Activated naive CD8-positive, alpha-beta T cell treated with anti-CD3 and anti-CD28 coated beads, Interleukin-2, amount 50 U/mL, for 24 hours (primary cell): Measurements from ENCODE around the gene MRPS18A.

Experiments
- ATAC-seq: fragments of 150-1000 bp; cut with Tn5 transposase; one replicate; pipeline ENCODE4 v1.10.0; 2021
- DNase-seq: peaks from one replicate; pipeline ENCODE4 v3.0.0; 2021
- H3K27ac Mint-ChIP-seq: one replicate; pipeline ENCODE4 v1.8.0; 2021; ENCODE audit warnings: mild to moderate bottlenecking, mixed read lengths
- H3K27me3 Mint-ChIP-seq: one replicate; pipeline ENCODE4 v1.8.0; 2021; ENCODE audit warnings: mixed read lengths
- H3K36me3 Mint-ChIP-seq: one replicate; pipeline ENCODE4 v1.8.0; 2021; ENCODE audit warnings: low read depth, mixed read lengths
- H3K4me1 Mint-ChIP-seq: one replicate; pipeline ENCODE4 v1.8.0; 2021; ENCODE audit warnings: mixed read lengths
- H3K4me3 Mint-ChIP-seq: one replicate; pipeline ENCODE4 v1.8.0; 2021; ENCODE audit warnings: mild to moderate bottlenecking, moderate library complexity, mixed read lengths
- H3K9me3 Mint-ChIP-seq: one replicate; pipeline ENCODE4 v1.8.0; 2021; ENCODE audit warnings: mixed read lengths

Gene MRPS18A

GRCh38 chr6:43629505-43630300 lies 57.9 kb downstream of the MRPS18A start:
- Mint-ChIP-seq H3K27ac (peak overlapping the region; percentile 99), H3K9me3 (no peaks in the 10 kb centered on the region), H3K4me1 (peaks cover 37% of the 10 kb centered on the region), H3K36me3 (peaks cover 16% of the 10 kb centered on the region), H3K4me3 (peak overlapping the region; percentile 96), H3K27me3 (no peaks in the 10 kb centered on the region)
- peak; percentile 92 for DNase-seq
- peak; percentile 74 for ATAC-seq

DNA sequence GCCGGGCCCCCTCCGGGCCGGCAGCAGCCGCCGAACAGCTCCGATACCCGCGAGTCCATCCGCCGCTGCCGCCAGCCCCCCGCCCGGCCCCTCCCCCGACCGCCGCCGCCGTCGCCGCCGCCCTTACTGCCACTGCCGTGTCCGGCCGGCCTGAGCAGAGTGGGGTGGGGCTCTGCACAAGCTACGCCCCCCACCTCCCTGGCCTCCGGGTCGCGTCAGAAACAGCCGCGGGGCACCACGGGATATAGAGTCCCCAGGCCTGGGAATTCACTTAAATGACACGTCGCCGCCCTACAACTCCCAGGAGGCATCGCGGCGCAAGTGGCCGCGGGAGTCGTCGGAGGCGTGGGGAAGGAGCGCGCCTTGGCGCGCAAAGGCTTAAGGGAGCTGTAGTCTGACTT lies 58.5 kb downstream of the MRPS18A start, which contains the start of gene GTPBP2:
Gene GTPBP2, minus strand, starts transcription at position 161 of the 401 bp plus-strand sequence. Its CDS starts 102 bp downstream, at position 59.
- DNase-seq (peak; percentile 96), ATAC-seq (peak; percentile 95)
- peaks cover 19% of the 10 kb centered on the region for H3K36me3 Mint-ChIP-seq
- peaks cover 36% of the 10 kb centered on the region for H3K4me1 Mint-ChIP-seq
- H3K9me3 Mint-ChIP-seq: no peaks in the 10 kb centered on the region
- no peaks in the 10 kb centered on the region for H3K27me3 Mint-ChIP-seq
- peak within 1 kb of the TSS; percentile 96 for H3K4me3 Mint-ChIP-seq
- H3K27ac Mint-ChIP-seq: peak within 1 kb of the TSS; percentile 99

DNA sequence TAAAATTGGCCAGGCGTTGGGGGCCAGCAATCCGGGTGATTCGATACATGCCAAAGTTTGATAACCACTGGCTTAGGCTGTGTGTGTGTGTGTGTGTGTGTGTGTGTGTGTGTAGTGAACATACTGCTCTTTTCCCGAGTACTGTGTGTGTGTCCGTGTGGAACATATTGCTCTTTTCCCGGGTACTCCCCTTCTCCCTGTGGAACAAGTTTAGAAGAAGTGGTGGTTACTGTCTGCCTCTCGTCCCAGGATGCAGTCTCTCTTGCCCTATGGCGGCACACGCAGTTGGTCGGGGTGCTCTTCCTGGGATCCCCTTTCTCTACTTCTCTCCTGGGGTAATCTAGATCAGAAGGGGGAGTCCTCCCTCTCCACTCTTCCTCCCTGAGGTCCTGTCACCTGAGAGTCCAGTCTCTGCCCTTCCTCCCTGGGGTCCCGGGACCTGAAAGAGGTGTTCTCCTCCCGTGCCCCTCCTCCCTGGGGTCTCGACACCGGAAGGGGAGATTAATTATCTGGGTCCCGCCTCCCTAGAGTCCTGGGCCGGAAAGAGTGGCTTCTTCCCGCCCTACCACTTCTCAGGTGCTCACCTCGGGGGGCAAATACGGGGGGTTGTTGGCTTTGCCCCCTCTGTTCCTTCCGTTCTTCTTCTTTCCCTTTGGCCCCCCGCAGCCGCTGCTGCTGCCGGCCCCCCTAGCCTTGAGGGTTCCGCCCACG lies 59.0 kb downstream of the MRPS18A start:
- H3K4me3 Mint-ChIP-seq: peak overlapping the region; percentile 96
- no peaks in the 10 kb centered on the region for H3K27me3 Mint-ChIP-seq
- ATAC-seq (peak; percentile 24), DNase-seq (peak; percentile 62)
- peaks cover 22% of the 10 kb centered on the region for H3K36me3 Mint-ChIP-seq
- peaks cover 36% of the 10 kb centered on the region for H3K4me1 Mint-ChIP-seq
- no peaks in the 10 kb centered on the region for H3K9me3 Mint-ChIP-seq
- H3K27ac Mint-ChIP-seq: peak overlapping the region; percentile 99

- H3K4me3 Mint-ChIP-seq: peak overlapping the region; percentile 96
- DNase-seq (no peak), ATAC-seq (no peak)
- H3K36me3 Mint-ChIP-seq: peaks cover 30% of the 10 kb centered on the region
- H3K27me3 Mint-ChIP-seq: no peaks in the 10 kb centered on the region
- no peaks in the 10 kb centered on the region for H3K9me3 Mint-ChIP-seq
- H3K27ac Mint-ChIP-seq: peak overlapping the region; percentile 71
- peaks cover 36% of the 10 kb centered on the region for H3K4me1 Mint-ChIP-seq
Observed at GRCh38 chr6:43627008-43627825, 60.4 kb downstream of the MRPS18A start.

- ATAC-seq (no peak), DNase-seq (no peak)
- Mint-ChIP-seq H3K27me3 (no peaks in the 10 kb centered on the region), H3K27ac (no peak overlapping the region), H3K36me3 (peaks cover 39% of the 10 kb centered on the region), H3K4me1 (peaks cover 31% of the 10 kb centered on the region), H3K9me3 (no peaks in the 10 kb centered on the region), H3K4me3 (no peak overlapping the region)
Observed at GRCh38 chr6:43625393-43625992, 62.1 kb downstream of the MRPS18A start.

DNA sequence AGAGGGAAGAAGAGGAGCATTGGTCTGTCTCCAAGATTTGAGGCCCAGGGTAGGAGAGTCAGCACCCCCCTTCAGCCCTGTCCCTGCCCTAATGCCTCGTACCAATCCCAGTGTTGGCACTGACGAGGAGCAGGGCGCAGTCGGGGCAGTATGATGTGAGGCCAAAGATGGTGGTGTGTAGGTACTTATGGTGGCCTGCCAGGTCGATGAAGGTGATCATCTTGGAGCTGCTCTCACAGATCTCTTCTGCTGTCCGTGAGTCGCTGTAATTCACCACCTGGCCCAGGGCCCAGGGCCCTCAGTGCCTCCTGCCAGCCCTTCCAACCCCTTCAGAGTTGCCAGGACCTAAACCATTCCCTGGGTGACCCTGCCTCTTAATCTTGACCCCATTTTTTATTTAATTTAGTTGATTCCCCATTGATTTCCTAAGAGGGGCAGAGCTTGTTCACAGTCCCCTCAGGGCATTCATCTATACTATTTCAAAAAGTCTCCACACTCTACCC lies 62.8 kb downstream of the MRPS18A start:
- Mint-ChIP-seq H3K27me3 (no peaks in the 10 kb centered on the region), H3K4me3 (no peak overlapping the region), H3K27ac (no peak overlapping the region), H3K9me3 (no peaks in the 10 kb centered on the region), H3K36me3 (peaks cover 40% of the 10 kb centered on the region), H3K4me1 (peaks cover 25% of the 10 kb centered on the region)
- no peak for ATAC-seq
- DNase-seq: no peak

DNA sequence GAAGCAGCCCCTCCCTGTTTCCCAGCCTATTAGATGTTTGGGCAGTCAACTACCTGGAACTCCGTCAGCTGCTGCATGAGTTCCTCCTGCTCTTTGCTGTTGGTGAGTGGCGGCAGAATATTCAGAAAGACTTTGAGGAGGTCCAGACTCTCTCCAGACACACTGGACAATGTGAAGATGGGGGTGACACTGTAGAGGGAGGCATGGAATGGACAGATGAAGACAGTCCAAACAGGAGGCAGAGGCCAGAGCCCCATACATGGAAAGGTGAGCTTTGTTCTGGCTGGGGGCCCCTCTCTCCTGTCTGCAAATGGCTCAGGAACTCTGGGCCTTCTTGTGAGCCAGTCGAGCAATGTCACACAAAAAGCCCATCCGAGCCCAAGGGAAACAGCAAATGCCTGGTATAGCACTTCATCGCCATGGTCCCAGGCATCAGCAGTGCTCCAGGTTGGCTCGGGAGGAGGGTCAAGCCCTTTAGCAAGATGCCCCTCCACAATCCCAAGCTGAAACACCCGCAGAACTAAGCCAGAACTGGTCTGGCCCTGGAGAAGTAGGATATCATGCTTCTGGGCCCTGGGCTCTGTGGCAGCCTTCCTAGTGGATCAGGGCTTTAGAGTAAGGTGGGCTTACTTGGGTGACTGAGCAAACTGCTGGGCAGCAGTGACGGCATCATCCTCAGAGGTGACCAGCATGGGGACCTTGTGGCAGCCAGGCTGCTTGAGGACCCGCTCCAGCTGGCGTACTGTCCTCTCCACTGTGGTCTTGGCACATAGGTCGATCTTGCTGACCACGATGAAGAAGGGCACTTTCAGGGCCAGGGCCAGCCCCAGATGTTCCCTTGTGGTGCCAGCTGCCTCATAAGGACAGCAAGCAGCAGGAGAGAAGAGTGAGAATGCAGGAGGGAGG lies 63.5 kb downstream of the MRPS18A start:
- no peak overlapping the region for H3K4me3 Mint-ChIP-seq
- no peaks in the 10 kb centered on the region for H3K9me3 Mint-ChIP-seq
- peaks cover 40% of the 10 kb centered on the region for H3K36me3 Mint-ChIP-seq
- H3K4me1 Mint-ChIP-seq: peaks cover 23% of the 10 kb centered on the region
- ATAC-seq (no peak), DNase-seq (no peak)
- no peak overlapping the region for H3K27ac Mint-ChIP-seq
- H3K27me3 Mint-ChIP-seq: no peaks in the 10 kb centered on the region

DNA sequence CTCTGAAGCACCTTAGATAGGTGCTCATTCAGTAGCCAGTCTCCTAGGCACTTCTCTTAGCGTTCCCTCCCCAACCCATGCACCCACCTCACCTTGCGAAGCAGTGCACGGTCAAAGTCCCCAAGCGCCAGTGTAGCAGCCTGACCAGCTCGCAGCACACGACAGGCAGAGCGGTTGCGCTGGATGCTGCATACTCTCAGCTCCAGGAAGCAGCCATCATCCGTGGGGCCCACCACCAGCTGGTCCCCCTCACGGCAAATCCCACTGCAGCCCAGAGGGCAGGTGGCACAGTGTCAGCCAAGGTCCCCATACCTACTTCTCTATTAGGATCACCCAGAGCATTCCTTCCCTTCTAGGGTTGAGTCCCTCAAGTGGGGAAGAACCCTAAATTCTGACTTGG lies 65.0 kb downstream of the MRPS18A start:
- DNase-seq: no peak
- ATAC-seq: no peak
- Mint-ChIP-seq H3K4me1 (peaks cover 13% of the 10 kb centered on the region), H3K36me3 (peaks cover 37% of the 10 kb centered on the region), H3K4me3 (no peak overlapping the region), H3K27ac (no peak overlapping the region), H3K9me3 (no peaks in the 10 kb centered on the region), H3K27me3 (no peaks in the 10 kb centered on the region)

DNA sequence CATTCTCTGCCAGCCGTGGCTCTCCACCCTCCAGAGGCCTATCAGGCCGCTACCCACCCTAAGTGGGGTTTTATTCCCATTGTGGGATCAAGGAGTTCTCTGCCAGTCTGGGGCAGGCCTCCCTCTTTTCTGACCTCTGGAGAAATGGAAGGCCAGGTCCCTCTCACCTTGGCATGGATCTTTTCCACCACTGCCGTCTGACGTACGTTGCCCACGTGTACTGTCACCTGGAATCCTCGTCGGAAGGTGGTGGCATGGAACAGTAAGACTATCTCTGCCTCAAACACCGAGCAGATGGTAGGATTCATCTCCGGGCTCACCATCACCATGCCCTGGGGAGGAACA lies 65.8 kb downstream of the MRPS18A start:
- peaks cover 34% of the 10 kb centered on the region for H3K36me3 Mint-ChIP-seq
- no peak overlapping the region for H3K4me3 Mint-ChIP-seq
- peaks cover 6% of the 10 kb centered on the region for H3K4me1 Mint-ChIP-seq
- no peaks in the 10 kb centered on the region for H3K27me3 Mint-ChIP-seq
- ATAC-seq: no peak
- H3K9me3 Mint-ChIP-seq: no peaks in the 10 kb centered on the region
- DNase-seq: no peak
- peak overlapping the region; percentile 7 for H3K27ac Mint-ChIP-seq
